Measurements from ENCODE around the gene NR2E1.

NR2E1 gene

GRCh38 chr6:108157234-108157980 lies 8.4 kb upstream of the NR2E1 start (continued):
- TF ChIP-seq ZBTB17 (tag by site-specific recombination; IDR thresholded peaks at IDR 0.05): no peak

- ChIA-PET POLR2A (no interaction called here), CTCF (interaction anchor here (0.6 kb wide), 1 partner anchor 339 kb away, joined by 3 read pairs; no protein-coding TSS in a partner anchor)
- H3K9me3 ChIP-seq (ENCODE audit: control insufficient read depth, insufficient read depth, low read depth, low read length): no peaks in the 10 kb centered on the region
- no peak overlapping the region for H3K27ac ChIP-seq (ENCODE audit: extremely low read depth, low read depth, low read length)
- no peak overlapping the region for H3K4me3 ChIP-seq (ENCODE audit: low read depth, low read length)
- no peaks in the 10 kb centered on the region for H3K36me3 ChIP-seq (ENCODE audit: control insufficient read depth in 2 of 2, insufficient read depth in 1 of 2, low read length in 2 of 2)
- no peak for TF ChIP-seq KLF9 (tag by site-specific recombination; IDR thresholded peaks at IDR 0.05; ENCODE audit: low read depth)
- TF ChIP-seq ZNF621 (tag by site-specific recombination; IDR thresholded peaks at IDR 0.05): no peak
- TF ChIP-seq ZFP69B (tag by site-specific recombination; IDR thresholded peaks at IDR 0.05): no peak
- no peak for TF ChIP-seq ZNF404 (tag by site-specific recombination; IDR thresholded peaks at IDR 0.05)
- no peak for TF ChIP-seq ZNF394 (tag by site-specific recombination; IDR thresholded peaks at IDR 0.05; ENCODE audit: borderline replicate concordance)
- no peaks in the 10 kb centered on the region for H3K4me1 ChIP-seq (ENCODE audit: control insufficient read depth, insufficient read depth, low read length)
Observed at GRCh38 chr6:108157981-108158525, 7.8 kb upstream of the NR2E1 start.

GRCh38 chr6:108159981-108160380 lies 5.8 kb upstream of the NR2E1 start:
- Histone ChIP-seq H3K4me1 (ENCODE audit: control insufficient read depth, insufficient read depth, low read length) (no peaks in the 10 kb centered on the region), H3K36me3 (ENCODE audit: control insufficient read depth in 2 of 2, insufficient read depth in 1 of 2, low read length in 2 of 2) (no peaks in the 10 kb centered on the region), H3K27ac (ENCODE audit: extremely low read depth, low read depth, low read length) (no peak overlapping the region), H3K4me3 (ENCODE audit: low read depth, low read length) (no peak overlapping the region), H3K9me3 (ENCODE audit: control insufficient read depth, insufficient read depth, low read depth, low read length) (no peaks in the 10 kb centered on the region)
- ChIA-PET POLR2A (no interaction called here), CTCF (no interaction called here)
- no peak for TF ChIP-seq ZNF23 (tag by site-specific recombination; IDR thresholded peaks at IDR 0.05; ENCODE audit: borderline replicate concordance)
- TF ChIP-seq ZNF792 (tag by site-specific recombination; IDR thresholded peaks at IDR 0.05): no peak
- TF ChIP-seq ZNF426 (tag by site-specific recombination; IDR thresholded peaks at IDR 0.05): no peak
- TF ChIP-seq ZNF621 (tag by site-specific recombination; IDR thresholded peaks at IDR 0.05): no peak
- no peak for TF ChIP-seq ZNF645 (tag by site-specific recombination; IDR thresholded peaks at IDR 0.05)
- TF ChIP-seq TRIM28 (IDR thresholded peaks at IDR 0.05; ENCODE audit: borderline replicate concordance, low read length): no peak
- no peak for TF ChIP-seq ZBTB7A (tag by site-specific recombination; IDR thresholded peaks at IDR 0.05; ENCODE audit: low read depth)
- no peak for TF ChIP-seq HOXD13 (CRISPR knock-in tag; IDR thresholded peaks at IDR 0.05; ENCODE audit: borderline replicate concordance)
- TF ChIP-seq ZNF114 (tag by site-specific recombination; IDR thresholded peaks at IDR 0.05): no peak
- no peak for TF ChIP-seq ZNF549 (tag by site-specific recombination; IDR thresholded peaks at IDR 0.05)
- no peak for TF ChIP-seq ZNF660 (tag by site-specific recombination; IDR thresholded peaks at IDR 0.05)
- TF ChIP-seq ZFP3 (tag by site-specific recombination; IDR thresholded peaks at IDR 0.05; ENCODE audit: low read depth): no peak
- TF ChIP-seq ZNF292 (tag by site-specific recombination; IDR thresholded peaks at IDR 0.05; ENCODE audit: borderline replicate concordance, low read depth): no peak
- TF ChIP-seq ZNF510 (tag by site-specific recombination; IDR thresholded peaks at IDR 0.05; ENCODE audit: insufficient replicate concordance): no peak
- no peak for TF ChIP-seq ZSCAN23 (tag by site-specific recombination; IDR thresholded peaks at IDR 0.05)
- no peak for TF ChIP-seq ZNF514 (tag by site-specific recombination; IDR thresholded peaks at IDR 0.05)
- TF ChIP-seq TCF7L2 (IDR thresholded peaks at IDR 0.05; ENCODE audit: borderline replicate concordance, low read depth, low read length): no peak
- TF ChIP-seq ZFHX2 (tag by site-specific recombination; conservative IDR thresholded peaks at IDR 0.05): no peak
- no peak for TF ChIP-seq ZBTB20 (tag by site-specific recombination; IDR thresholded peaks at IDR 0.05)
- TF ChIP-seq ZNF18 (tag by site-specific recombination; IDR thresholded peaks at IDR 0.05): no peak

Data from HEK293 (cell line).